Nephron (organoid): ENCODE measurements around the gene SYTL1.

Experiments used
- H3K27ac Mint-ChIP-seq, 3 experiments: 2 replicates each; pipeline ENCODE4 v1.8.0; 2020; ENCODE audit warnings: mixed read lengths in 3 of 3, mild to moderate bottlenecking in 2 of 3, moderate library complexity in 1 of 3
- H3K27me3 Mint-ChIP-seq: 2 replicates; pipeline ENCODE4 v1.8.0; 2021; ENCODE audit warnings: low read depth, mild to moderate bottlenecking, moderate library complexity, mixed read lengths
- H3K36me3 Mint-ChIP-seq: 2 replicates; pipeline ENCODE4 v1.8.0; 2020; ENCODE audit warnings: low read depth, mixed read lengths
- H3K4me1 Mint-ChIP-seq: 2 replicates; pipeline ENCODE4 v1.8.0; 2020; ENCODE audit warnings: mixed read lengths
- H3K4me3 Mint-ChIP-seq, 3 experiments: 2 replicates each; pipeline ENCODE4 v1.8.0; 2020; ENCODE audit warnings: mild to moderate bottlenecking in 3 of 3, mixed read lengths in 3 of 3, moderate library complexity in 2 of 3
- H3K9me3 Mint-ChIP-seq: 2 replicates; pipeline ENCODE4 v1.8.0; 2020; ENCODE audit warnings: mixed read lengths
- CTCF ChIP-seq, 3 experiments: fragments of 200-600 bp; sonication (generic); IDR thresholded peaks; one replicate each; pipeline ENCODE4 v1.5.0; 2021; ENCODE audit warnings: antibody characterized with exemption in 3 of 3; ENCODE audit not compliant: unreplicated experiment in 3 of 3

SYTL1 gene

GRCh38 chr1:27302612-27303011 is 39.2 kb upstream of the SYTL1 start:
- Mint-ChIP-seq H3K4me3 (no peak overlapping the region), H3K4me1 (peaks cover 59% of the 10 kb centered on the region), H3K9me3 (no peaks in the 10 kb centered on the region), H3K27me3 (no peaks in the 10 kb centered on the region), H3K27ac (peak overlapping the region in 2 of 3 experiments; percentile 99 to 100), H3K36me3 (peaks cover 15% of the 10 kb centered on the region)
- TF ChIP-seq CTCF (IDR thresholded peaks at IDR 0.05; ENCODE audit: unreplicated experiment in 3 of 3) = no peak

GRCh38 chr1:27303509-27303908 is 38.3 kb upstream of the SYTL1 start:
- Mint-ChIP-seq H3K27ac (peak overlapping the region in 2 of 3 experiments; percentile 54 to 87), H3K9me3 (no peaks in the 10 kb centered on the region), H3K27me3 (no peaks in the 10 kb centered on the region), H3K4me1 (peaks cover 59% of the 10 kb centered on the region), H3K36me3 (peaks cover 7% of the 10 kb centered on the region), H3K4me3 (no peak overlapping the region)
- no peak for TF ChIP-seq CTCF (IDR thresholded peaks at IDR 0.05; ENCODE audit: unreplicated experiment in 3 of 3)

DNA sequence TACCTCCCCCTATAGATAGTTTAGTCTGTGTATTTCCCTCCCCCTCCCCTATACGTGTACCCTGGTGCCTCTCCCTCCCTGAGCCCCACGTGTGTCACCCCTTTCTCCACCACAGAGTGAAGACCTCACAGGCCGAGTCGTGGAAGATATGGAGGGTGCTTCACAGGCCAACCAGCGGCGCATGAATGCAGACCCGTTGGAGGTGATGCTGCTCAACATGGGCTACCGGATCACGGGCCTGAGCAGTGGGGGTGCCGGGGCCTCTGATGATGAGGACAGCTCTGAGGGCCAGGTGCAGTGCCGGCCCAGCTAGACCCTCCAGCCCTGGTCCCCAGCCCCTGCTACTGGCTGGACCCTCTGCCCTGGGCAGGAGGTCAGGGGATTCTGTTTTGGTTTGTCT is 35.8 kb upstream of the SYTL1 start:
- H3K4me1 Mint-ChIP-seq = peaks cover 35% of the 10 kb centered on the region
- H3K9me3 Mint-ChIP-seq = no peaks in the 10 kb centered on the region
- H3K36me3 Mint-ChIP-seq = peaks cover 7% of the 10 kb centered on the region
- peak overlapping the region; percentile 81 to 98 (median 87) for H3K27ac Mint-ChIP-seq
- TF ChIP-seq CTCF (IDR thresholded peaks at IDR 0.05; ENCODE audit: unreplicated experiment in 3 of 3) = no peak
- H3K4me3 Mint-ChIP-seq = no peak overlapping the region
- no peaks in the 10 kb centered on the region for H3K27me3 Mint-ChIP-seq

- Mint-ChIP-seq H3K36me3 (peaks cover 6% of the 10 kb centered on the region), H3K27me3 (no peaks in the 10 kb centered on the region), H3K9me3 (no peaks in the 10 kb centered on the region), H3K4me3 (peak overlapping the region in 2 of 3 experiments; percentile 36 to 42), H3K27ac (peak overlapping the region; percentile 87 to 98 (median 96)), H3K4me1 (peaks cover 30% of the 10 kb centered on the region)
- no peak for TF ChIP-seq CTCF (IDR thresholded peaks at IDR 0.05; ENCODE audit: unreplicated experiment in 3 of 3)
Measured at GRCh38 chr1:27306892-27307761, 34.7 kb upstream of the SYTL1 start.

GRCh38 chr1:27307874-27308598 is 33.8 kb upstream of the SYTL1 start:
- Mint-ChIP-seq H3K27ac (peak overlapping the region; percentile 87 to 98 (median 96)), H3K4me1 (peaks cover 37% of the 10 kb centered on the region), H3K36me3 (peaks cover 4% of the 10 kb centered on the region)

More at GRCh38 chr1:27307874-27308598, 33.8 kb upstream of the SYTL1 start:
- peak overlapping the region in 1 of 3 experiments; percentile 19 for H3K4me3 Mint-ChIP-seq
- H3K27me3 Mint-ChIP-seq = no peaks in the 10 kb centered on the region
- no peak for TF ChIP-seq CTCF (IDR thresholded peaks at IDR 0.05; ENCODE audit: unreplicated experiment in 3 of 3)
- no peaks in the 10 kb centered on the region for H3K9me3 Mint-ChIP-seq
